Activated B cell treated with CpG ODN at 0.5 μM for 24 hours (primary cell): ENCODE results near the gene ASB3. TPM values are rescaled to one million over a fixed set of nuclear protein-coding genes. Genes with fewer than 3 reads are reported as not detected.
"Not testable (repeated sequence)": the region's sequence is repeated elsewhere in the genome, so short reads cannot be mapped to it uniquely, and the experiment has no call there.

Experiments
- ATAC-seq: fragments of 200-7000 bp; cut with Tn5 transposase; one replicate; pipeline ENCODE4 v1.10.0; 2021; ENCODE audit warnings: low read depth, mild to moderate bottlenecking, moderate library complexity
- CTCF ChIA-PET: fragments of 350-600 bp; sonication (Branson Sonifier 250); formaldehyde crosslinking; loops from one replicate; lab custom pipeline; 2021; ENCODE audit warnings: antibody characterized with exemption; lab: Charles Lee
- POLR2A ChIA-PET: fragments of 350-600 bp; sonication (Branson Sonifier 250); formaldehyde crosslinking; loops from one replicate; lab custom pipeline; 2021; ENCODE audit warnings: antibody characterized with exemption; lab: Charles Lee
- DNase-seq: peaks from one replicate; pipeline ENCODE4 v3.0.0; 2022
- H3K27ac Mint-ChIP-seq: one replicate; pipeline ENCODE4 v1.8.0; 2020; ENCODE audit warnings: mixed read lengths
- H3K27me3 Mint-ChIP-seq: one replicate; pipeline ENCODE4 v1.8.0; 2021; ENCODE audit warnings: mixed read lengths
- H3K36me3 Mint-ChIP-seq: one replicate; pipeline ENCODE4 v1.8.0; 2021; ENCODE audit warnings: low read depth, mixed read lengths
- H3K4me1 Mint-ChIP-seq: one replicate; pipeline ENCODE4 v1.8.0; 2021; ENCODE audit warnings: mixed read lengths
- H3K4me3 Mint-ChIP-seq: one replicate; pipeline ENCODE4 v1.8.0; 2020; ENCODE audit warnings: mild to moderate bottlenecking, mixed read lengths
- H3K9me3 Mint-ChIP-seq: one replicate; pipeline ENCODE4 v1.8.0; 2020; ENCODE audit warnings: mixed read lengths
- intact Hi-C: fragments of 100-400 bp; cut with micrococcal nuclease; formaldehyde crosslinking; loops from one replicate; pipeline ENCODE4 v1.15.1; 2024
- total RNA-seq: library from RNA; stranded (reverse); gene quantifications from 2 replicates; pipeline ENCODE4 v1.2.3, GENCODE V29; 2022
- TF ChIP-seq, protein P1 (sequence below): fragments of 200-600 bp; IDR thresholded peaks from one replicate; pipeline ENCODE4 v1.8.0; 2022; ENCODE audit warnings: antibody characterized with exemption, mild to moderate bottlenecking

ASB3 gene
- total RNA-seq, 1 donor from 2014 or later: 22.8 TPM

DNA sequence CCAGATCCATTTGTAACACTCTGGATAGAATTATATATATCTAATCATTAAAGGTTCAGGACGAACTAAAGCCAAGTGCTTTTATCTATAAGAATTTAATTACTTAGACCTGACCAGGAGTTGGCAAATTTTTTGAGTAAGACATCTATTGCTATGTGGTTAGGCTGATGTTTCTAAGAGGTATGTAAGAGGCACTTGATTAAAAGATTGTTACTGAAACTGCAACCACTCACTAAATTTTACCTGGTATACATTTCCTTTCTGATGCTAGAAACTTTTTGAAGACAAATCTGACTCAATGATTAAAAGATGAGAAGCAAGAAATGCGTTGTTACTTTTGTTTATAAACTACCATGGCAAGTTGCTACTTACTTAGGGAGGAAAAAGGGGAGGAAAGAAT is 95.9 kb downstream of the ASB3 start:
- DNase-seq: no peak
- H3K27me3 Mint-ChIP-seq: no peaks in the 10 kb centered on the region
- no peak overlapping the region for H3K27ac Mint-ChIP-seq
- POLR2A ChIA-PET: no interaction called here
- H3K36me3 Mint-ChIP-seq: peaks cover 59% of the 10 kb centered on the region
- intact Hi-C loops: no loop called here
- no peak for ATAC-seq
- TF ChIP-seq, protein P1, sequence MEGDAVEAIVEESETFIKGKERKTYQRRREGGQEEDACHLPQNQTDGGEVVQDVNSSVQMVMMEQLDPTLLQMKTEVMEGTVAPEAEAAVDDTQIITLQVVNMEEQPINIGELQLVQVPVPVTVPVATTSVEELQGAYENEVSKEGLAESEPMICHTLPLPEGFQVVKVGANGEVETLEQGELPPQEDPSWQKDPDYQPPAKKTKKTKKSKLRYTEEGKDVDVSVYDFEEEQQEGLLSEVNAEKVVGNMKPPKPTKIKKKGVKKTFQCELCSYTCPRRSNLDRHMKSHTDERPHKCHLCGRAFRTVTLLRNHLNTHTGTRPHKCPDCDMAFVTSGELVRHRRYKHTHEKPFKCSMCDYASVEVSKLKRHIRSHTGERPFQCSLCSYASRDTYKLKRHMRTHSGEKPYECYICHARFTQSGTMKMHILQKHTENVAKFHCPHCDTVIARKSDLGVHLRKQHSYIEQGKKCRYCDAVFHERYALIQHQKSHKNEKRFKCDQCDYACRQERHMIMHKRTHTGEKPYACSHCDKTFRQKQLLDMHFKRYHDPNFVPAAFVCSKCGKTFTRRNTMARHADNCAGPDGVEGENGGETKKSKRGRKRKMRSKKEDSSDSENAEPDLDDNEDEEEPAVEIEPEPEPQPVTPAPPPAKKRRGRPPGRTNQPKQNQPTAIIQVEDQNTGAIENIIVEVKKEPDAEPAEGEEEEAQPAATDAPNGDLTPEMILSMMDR: no peak
- CTCF ChIA-PET: no interaction called here
- no peak overlapping the region for H3K4me3 Mint-ChIP-seq
- no peaks in the 10 kb centered on the region for H3K9me3 Mint-ChIP-seq
- no peaks in the 10 kb centered on the region for H3K4me1 Mint-ChIP-seq

DNA sequence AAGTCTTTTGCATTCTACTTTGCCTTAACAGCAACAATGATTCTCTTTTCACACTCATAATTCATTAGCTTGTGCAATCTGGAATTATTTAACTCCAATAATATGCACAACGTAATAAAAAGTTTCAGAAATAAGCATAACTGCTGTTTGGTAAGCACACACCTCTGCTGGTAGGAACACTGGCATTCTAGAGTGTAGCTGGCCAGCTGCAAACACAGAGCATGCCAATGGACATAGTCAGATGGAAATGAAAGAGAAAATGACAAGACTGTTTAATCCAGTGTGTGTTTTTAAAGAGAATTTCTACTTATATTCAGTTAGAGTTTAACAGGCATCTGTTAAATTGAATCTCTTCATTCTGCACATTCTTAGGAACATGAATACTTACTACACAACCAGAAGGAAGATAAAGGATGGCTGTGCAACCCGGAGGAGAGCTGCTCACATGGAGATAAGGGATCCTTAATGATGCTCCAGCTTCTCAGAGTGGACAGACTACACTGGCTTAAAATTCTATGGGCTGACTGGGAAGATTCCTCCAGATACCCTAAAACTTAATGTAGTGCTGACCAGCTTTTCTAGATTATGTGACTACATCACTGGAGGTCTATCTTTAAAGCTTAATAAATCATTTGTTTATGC is 113.8 kb downstream of the ASB3 start:
- H3K4me1 Mint-ChIP-seq: no peaks in the 10 kb centered on the region
- DNase-seq (no peak), ATAC-seq (no peak)
- no peak overlapping the region for H3K27ac Mint-ChIP-seq
- peaks cover 28% of the 10 kb centered on the region for H3K36me3 Mint-ChIP-seq
- TF ChIP-seq, protein P1: no peak
- CTCF ChIA-PET: no interaction called here
- no peak overlapping the region for H3K4me3 Mint-ChIP-seq
- H3K27me3 Mint-ChIP-seq: no peaks in the 10 kb centered on the region
- no peaks in the 10 kb centered on the region for H3K9me3 Mint-ChIP-seq
- POLR2A ChIA-PET: no interaction called here
- intact Hi-C loops: no loop called here

DNA sequence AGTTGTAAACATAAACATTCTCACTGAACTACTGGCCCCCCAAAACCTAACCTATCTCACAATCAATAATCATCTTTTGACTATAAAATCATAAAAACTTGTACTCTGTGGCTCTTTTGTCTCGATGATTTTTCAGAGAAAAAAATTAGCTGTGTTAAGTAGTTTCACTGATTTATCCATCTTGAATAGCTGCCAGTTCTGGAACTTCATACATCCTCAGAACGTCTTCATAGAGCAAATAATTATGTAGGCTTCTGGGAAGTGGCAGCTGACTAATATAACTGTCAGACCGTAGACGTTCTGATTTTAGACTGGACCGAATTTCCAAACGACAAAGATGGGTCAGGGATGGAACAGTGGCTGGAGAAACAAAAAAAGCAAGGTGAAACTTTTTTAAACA is 116.4 kb downstream of the ASB3 start:
- TF ChIP-seq, protein P1: no peak
- ChIA-PET POLR2A (no interaction called here), CTCF (no interaction called here)
- Mint-ChIP-seq H3K27me3 (no peaks in the 10 kb centered on the region), H3K4me1 (no peaks in the 10 kb centered on the region), H3K36me3 (peaks cover 30% of the 10 kb centered on the region), H3K4me3 (no peak overlapping the region), H3K9me3 (peaks cover 2% of the 10 kb centered on the region), H3K27ac (no peak overlapping the region)
- intact Hi-C loops: no loop called here
- DNase-seq (no peak), ATAC-seq (no peak)

DNA sequence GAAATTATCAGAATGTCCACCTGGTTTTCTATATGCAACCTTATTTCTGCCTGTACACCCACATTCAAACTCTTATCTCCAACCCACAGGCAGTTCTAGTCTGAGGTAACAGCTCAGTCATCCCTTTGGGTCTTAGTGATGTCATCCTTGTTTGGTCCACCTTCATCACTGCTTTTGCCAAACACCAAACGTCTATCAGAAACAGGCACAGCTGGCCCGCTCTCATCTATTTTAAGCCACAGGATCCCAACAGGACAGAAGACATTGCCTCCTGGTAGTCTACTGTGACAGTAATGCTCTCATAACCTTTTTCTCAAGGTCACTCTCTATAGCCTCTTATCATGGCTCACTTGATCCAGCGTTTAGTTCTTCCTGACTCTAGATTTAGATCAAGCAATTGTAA is 118.1 kb downstream of the ASB3 start:
- ChIA-PET CTCF (no interaction called here), POLR2A (interaction anchor here (0.6 kb wide), 1 partner anchor 209 kb away, joined by 5 read pairs; no protein-coding TSS in a partner anchor)
- H3K36me3 Mint-ChIP-seq: peaks cover 29% of the 10 kb centered on the region
- ATAC-seq (no peak), DNase-seq (no peak)
- no peak overlapping the region for H3K4me3 Mint-ChIP-seq
- H3K27ac Mint-ChIP-seq: no peak overlapping the region
- peaks cover 7% of the 10 kb centered on the region for H3K9me3 Mint-ChIP-seq
- TF ChIP-seq, protein P1: no peak
- H3K4me1 Mint-ChIP-seq: no peaks in the 10 kb centered on the region
- intact Hi-C loops: no loop called here
- no peaks in the 10 kb centered on the region for H3K27me3 Mint-ChIP-seq

DNA sequence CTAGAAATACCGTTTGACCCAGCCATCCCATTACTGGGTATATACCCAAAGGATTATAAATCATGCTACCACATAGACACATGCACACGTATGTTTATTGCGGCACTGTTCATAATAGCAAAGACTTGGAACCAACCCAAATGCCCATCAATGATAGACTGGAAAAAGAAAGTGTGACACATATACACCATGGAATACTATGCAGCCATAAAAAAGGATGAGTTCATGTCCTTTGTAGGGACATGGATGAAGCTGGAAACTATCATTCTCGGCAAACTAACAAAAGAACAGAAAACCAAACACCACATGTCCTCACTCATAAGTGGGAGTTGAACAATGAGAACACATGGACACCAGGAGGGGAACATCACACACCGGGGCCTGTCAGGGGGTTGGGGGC is 119.6 kb downstream of the ASB3 start:
- ATAC-seq, H3K9me3 Mint-ChIP-seq, H3K4me3 Mint-ChIP-seq, H3K4me1 Mint-ChIP-seq, POLR2A ChIA-PET, H3K27ac Mint-ChIP-seq, DNase-seq, intact Hi-C loops, CTCF ChIA-PET, H3K27me3 Mint-ChIP-seq: not testable (repeated sequence)
- peaks cover 38% of the 10 kb centered on the region for H3K36me3 Mint-ChIP-seq

DNA sequence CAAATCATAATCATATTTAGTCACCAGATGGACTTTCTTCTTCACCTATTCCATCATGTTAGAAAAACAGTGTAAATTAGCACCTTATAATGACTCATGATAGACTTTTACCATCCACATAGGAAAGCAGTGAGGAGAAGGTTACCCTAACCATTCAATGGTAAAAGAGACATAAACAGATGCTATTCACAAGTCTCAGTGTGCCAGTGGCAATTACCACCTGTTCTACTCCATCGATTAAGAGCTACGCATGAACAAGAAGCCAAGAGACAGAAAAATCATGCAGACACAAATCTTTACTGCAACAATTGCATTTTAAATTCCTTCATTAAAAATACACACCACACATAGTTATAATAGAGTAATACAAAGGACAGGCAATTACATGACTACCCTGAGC is 125.9 kb downstream of the ASB3 start:
- TF ChIP-seq, protein P1: no peak

DNA sequence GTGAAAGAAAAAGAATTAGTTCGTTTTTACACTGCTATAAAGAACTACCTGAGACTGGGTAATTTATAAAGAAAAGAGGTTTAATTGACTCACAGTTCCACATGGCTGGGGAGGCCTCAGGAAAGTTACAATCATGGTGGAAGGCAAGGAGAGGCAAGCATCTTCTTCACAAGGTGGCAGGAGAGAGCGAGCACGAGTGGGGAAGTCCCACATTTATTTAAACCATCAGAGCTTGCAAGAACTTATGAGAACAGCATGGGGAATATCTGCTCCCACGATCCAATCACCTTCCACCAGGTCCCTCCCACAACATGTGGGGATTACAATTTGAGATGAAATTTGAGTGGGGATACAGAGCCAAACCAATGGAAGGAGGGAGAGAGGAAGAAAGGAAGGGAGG is 128.3 kb downstream of the ASB3 start:
- H3K4me1 Mint-ChIP-seq, DNase-seq, intact Hi-C loops, H3K27me3 Mint-ChIP-seq, POLR2A ChIA-PET, ATAC-seq, H3K9me3 Mint-ChIP-seq, H3K4me3 Mint-ChIP-seq, CTCF ChIA-PET, H3K27ac Mint-ChIP-seq, H3K36me3 Mint-ChIP-seq: not testable (repeated sequence)

More for the DNA sequence above, 125.9 kb downstream of the ASB3 start:
- Mint-ChIP-seq H3K27me3 (no peaks in the 10 kb centered on the region), H3K27ac (no peak overlapping the region), H3K4me1 (no peaks in the 10 kb centered on the region), H3K36me3 (peaks cover 14% of the 10 kb centered on the region), H3K9me3 (peaks cover 5% of the 10 kb centered on the region), H3K4me3 (no peak overlapping the region)
- ATAC-seq (no peak), DNase-seq (no peak)
- ChIA-PET CTCF (no interaction called here), POLR2A (no interaction called here)
- intact Hi-C loops: no loop called here
